GM19043 (cell line): ENCODE data around the gene SPAG16.
A peak's percentile ranks its signal among the peaks of the same experiment; 100 is the strongest.
"Not testable (repeated sequence)": the region's sequence is repeated elsewhere in the genome, so short reads cannot be mapped to it uniquely, and the experiment has no call there.

Experiments used
- ATAC-seq: cut with Tn5 transposase; IDR thresholded peaks from one replicate; pipeline ENCODE4 v1.9.1; 2021; ENCODE audit warnings: low read depth; ENCODE audit not compliant: unreplicated experiment

Gene SPAG16

GRCh38 chr2:213266421-213266820 is 17.8 kb upstream of the SPAG16 start:
- no peak for ATAC-seq

- no peak for ATAC-seq
Observed at GRCh38 chr2:213271947-213272346, 12.3 kb upstream of the SPAG16 start.

- ATAC-seq = no peak
Observed at GRCh38 chr2:213274143-213274542, 10.1 kb upstream of the SPAG16 start.

DNA sequence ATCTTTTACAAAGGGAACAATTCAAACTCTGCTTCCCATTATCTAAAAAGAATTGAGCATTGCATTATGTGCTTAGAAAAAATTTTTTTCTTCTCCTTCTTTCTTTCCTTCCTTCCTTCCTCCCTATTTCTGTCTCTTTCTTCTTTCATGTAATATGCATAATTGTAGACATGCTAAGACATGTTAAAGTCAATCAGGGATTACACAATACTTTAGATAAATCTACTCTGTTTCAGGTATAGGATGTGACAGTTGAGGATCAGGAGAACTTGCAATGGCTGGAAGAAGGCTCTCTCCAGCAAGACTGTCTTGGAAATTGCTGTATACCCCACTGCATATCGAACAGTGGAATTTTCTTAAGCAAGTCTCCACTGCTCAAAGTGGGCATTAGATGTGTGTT is 9.0 kb upstream of the SPAG16 start:
- no peak for ATAC-seq

GRCh38 chr2:213277134-213277533 is 7.1 kb upstream of the SPAG16 start:
- ATAC-seq = not testable (repeated sequence)

DNA sequence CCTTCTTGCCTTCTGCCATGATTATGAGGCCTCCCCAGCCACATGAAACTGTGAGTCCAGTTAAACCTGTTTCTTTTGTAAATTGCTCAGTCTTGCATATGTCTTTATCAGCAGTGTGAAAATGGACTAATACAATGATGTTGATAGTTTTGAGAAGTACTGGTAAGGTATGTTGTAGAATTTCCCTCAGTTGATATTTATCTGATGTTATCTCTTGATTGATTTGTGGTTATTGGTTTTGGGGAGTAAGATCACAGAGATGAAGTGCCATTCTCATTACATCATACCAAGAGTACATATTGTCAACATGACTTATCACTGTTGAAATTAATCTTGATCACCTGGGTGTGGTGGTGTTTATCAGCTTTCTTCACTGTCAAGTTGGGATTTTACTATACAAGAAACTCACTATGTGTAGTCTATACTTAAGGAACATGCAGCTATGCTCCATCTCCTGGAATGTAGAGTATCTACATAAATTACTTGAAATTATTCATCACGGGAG is 5.1 kb upstream of the SPAG16 start:
- no peak for ATAC-seq

GRCh38 chr2:213279971-213280370 is 4.3 kb upstream of the SPAG16 start:
- ATAC-seq = no peak

GRCh38 chr2:213281156-213281555 is 3.1 kb upstream of the SPAG16 start:
- no peak for ATAC-seq

DNA sequence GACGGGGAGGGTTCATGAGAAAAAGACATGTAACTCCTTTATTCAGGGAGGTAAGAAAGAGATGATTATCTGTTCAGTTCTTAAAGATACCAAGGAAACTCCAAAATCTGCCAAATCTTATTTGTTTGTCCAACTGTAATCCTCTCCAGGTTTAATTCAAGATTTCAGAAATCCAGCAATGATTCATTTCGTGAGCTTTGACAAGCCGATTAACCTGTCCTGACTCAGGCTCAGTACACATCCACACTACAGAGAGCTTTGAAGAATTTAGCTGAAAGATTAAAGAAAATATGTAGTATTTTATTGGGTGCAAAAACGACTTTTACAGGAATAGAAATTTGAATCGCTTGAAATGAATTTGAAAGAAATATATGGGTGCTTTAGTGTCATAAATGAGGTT is 1.1 kb downstream of the SPAG16 start:
- no peak for ATAC-seq

GRCh38 chr2:213286161-213286560 is 1.9 kb downstream of the SPAG16 start:
- ATAC-seq = no peak

DNA sequence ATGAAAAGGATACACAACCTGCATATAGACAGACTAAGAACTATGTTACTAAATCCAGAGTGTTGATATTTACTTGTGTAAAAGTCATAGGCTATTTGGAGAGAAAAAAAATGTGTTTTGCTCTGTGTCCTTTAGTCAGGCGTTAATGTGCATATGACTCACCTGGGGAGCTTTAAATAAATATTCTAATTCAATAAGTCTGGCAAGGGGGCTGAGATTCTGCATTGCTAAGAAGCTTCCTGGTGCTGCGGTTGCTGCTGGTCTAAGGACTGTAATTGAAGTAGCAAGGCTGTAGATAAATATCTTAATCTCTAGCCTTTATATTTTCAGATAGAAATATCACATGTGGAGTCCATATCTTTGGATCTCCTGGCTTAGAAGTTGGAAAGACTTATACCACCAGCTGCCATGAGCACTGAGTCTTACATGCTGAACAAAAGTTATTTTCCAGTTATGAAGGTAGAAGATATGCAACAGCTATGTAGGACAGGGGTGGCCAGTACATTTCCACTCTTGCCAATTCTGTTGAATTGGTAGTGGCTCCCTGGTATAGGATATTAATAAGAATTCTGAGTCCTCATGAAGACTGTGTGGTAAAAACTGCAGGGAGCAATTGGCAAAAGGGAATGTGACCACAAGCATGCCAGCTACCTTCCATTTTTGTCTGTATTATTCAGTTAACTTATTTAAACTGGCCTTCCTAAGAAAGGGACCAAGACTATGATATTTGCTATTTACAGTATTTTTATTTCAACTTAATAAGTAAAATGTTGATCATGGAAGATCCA is 4.8 kb downstream of the SPAG16 start:
- ATAC-seq = no peak

GRCh38 chr2:213290501-213290900 is 6.2 kb downstream of the SPAG16 start:
- no peak for ATAC-seq

DNA sequence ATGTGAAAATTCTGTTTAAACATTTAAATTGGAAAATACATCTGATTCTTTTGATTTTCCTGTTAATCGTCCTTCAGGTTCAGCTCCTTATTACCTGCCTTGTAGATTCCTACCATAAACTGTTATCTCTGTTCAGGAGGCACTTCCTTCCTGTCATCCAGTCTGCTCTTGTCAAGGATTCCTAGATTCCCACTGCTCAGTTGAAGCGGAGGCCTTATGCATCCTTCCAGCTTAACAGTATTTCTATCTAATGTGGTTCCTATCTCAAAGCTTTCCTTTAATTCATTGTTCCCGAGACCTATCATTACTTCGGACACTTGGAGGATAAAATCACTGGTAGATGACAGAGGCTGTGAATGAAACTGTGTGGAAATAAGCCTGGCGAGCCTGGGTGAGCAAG is 12.0 kb downstream of the SPAG16 start:
- no peak for ATAC-seq

- ATAC-seq = no peak
Observed at GRCh38 chr2:213306316-213306942, 22.2 kb downstream of the SPAG16 start.

- peak; percentile 45 for ATAC-seq
Observed at GRCh38 chr2:213315168-213315876, 31.1 kb downstream of the SPAG16 start.

DNA sequence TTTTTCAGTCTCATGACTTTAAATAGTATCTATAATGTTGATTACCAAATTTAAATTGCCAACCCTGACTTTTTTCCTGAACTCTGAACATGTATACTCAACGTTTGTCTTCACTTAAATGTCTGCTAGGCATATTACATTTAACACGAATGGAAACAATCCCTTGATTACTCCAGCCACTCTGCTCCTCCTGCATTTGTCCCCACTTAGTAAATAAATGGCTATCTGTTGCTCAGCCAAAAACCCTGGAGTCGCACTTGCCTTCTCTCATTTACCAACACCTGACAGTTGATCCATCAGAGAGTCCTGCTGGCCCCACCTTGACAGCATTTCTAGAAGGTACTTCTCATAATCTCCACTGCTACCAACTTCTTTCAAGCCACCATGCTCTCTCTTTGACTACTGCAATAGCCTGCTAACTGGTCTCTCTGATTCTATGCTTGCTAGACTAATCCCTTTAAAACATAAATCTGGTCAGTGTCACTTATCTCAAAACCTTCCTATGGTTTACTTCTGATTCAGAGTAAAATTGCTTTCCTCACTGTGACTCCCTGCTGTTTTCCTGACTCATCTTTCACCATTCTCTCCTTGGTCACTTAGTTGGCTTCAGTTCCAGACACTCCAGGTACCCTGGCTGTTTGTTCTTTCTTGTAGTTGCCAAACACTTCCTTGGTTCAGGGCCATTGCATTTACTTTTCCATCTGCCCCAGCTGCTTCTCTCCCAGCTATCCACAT is 31.9 kb downstream of the SPAG16 start:
- ATAC-seq = no peak

DNA sequence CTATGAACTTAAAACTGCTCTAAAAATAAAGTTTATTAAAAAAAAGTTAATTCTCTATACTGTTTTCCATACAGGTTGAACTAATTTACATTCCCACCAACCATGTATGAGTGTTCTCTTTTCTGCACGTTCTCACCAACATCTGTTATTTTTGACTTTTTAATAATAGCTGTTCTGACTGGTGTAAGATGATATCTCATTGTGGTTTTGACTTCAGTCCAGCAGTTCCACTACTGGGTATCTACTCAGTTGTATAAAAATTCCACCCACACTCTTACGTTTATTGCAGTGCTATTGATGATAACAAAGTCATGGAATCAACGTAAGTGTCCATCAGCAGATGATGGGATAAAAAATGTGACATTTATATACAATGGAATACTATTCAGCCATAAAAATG is 33.7 kb downstream of the SPAG16 start:
- no peak for ATAC-seq

DNA sequence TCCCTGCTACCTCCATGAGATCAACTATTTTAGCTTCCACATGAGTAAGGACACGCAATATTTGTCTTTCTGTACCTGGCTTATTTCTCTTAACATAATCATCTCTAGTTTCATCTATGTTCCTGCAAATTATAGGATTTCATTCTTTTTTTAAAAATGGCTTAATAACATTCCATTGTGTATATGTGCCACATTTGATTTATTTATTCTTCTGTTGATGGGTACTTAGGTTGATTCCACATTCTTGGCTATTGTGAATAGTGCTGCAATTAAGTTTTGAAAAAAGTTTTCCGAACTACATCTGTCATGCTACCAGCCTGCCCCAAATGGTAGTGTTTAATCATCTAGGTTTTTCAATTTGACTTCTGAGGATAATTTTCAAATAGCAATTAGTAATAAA is 36.3 kb downstream of the SPAG16 start:
- no peak for ATAC-seq

DNA sequence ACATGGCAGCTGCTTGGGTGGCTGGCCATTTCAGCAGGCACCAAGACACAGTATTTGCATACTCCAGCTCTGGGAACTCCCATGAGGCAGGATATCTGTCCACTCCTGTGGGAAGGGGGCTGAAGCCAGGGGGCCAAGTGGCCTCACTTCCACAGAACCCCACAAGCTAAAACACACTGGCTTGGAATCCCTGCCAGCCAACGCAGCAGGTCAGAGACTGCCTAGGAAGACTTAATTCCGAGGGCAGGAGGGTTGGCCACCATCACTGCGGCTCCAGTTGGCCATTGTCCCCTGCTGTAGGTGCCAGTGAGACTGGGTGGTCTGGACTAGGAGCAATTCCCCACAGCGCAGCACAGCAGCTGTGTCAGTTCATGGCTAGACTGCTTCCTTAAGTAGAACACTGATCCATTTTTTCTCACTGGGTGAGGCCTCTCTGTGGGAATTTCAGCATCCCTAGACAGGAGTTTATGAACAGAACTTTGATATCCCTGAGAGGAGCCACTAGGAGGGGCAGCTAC is 52.0 kb downstream of the SPAG16 start:
- ATAC-seq = no peak

DNA sequence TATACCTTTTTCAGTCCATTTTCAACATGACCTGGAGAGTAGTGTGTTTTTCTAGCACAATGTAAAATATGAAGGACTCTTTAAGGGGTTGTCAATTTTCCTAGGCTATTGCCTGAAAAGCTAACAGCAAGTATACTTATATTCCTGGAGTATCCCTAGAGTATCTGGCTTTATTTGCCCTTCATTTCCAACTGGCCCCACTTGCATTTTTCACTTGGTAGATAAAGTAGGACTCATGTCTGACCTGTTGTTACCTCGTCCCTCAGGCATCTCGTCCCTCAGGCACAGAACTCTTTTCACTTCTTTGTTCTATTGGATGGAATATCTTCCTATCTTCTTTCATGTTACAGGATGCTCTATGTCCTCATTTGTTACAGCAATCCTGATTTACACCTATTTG is 69.2 kb downstream of the SPAG16 start:
- no peak for ATAC-seq

DNA sequence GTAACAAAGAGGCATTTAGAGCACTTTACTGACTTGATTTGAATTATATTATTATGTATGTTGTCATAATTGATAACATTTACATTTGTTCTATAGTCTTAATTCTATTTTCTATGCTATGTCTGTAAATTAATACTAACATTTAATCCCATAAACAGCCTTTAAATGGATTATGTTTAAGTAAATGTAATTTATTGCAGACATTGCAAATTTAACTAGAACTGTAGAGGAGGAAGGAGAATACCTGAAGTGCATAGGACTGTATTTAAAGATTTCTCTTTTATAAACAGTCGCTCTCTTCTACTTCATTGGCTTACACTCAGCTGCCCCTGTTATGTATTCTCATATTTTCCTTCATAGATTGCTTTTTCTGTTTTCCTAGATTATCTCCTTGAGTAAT is 92.4 kb downstream of the SPAG16 start:
- no peak for ATAC-seq
